Cerebellar nuclear complex (tissue), 1 donor: Measurements from ENCODE around the gene SLC47A2.

Source experiments
- DNase-seq, 2 experiments: peaks; one replicate each; lab custom pipeline; 2025; lab: John Stamatoyannopoulos, UW

The SLC47A2 gene

DNA sequence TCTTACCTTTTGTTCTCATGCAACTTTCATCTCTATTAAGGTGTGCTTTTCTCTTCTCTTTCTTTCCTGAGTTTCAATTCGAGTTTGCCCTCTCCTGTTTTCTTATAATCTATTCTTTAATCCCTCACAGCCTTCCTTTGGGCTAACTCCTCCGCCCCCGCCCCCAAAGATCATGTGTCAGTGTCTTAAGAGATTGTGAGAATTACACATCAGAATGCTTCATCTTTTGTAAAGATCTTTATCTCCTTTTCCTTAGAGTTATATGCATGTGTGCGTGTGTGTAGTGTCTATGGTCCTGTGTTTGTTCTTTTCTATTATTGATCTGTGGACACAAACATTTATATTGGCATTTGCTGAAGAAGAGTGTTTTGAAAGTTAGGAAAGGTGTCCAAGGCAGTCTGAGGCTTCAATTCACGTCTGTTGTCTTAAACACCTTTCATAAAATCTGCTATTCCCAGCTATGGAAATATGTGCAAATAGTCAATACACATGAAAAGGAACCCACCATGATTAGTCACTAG is 74.0 kb downstream of the SLC47A2 start:
- no peak for DNase-seq

GRCh38 chr17:19641687-19642372 is 74.6 kb downstream of the SLC47A2 start:
- no peak for DNase-seq

GRCh38 chr17:19631905-19632304 is 84.5 kb downstream of the SLC47A2 start:
- DNase-seq = no peak

DNA sequence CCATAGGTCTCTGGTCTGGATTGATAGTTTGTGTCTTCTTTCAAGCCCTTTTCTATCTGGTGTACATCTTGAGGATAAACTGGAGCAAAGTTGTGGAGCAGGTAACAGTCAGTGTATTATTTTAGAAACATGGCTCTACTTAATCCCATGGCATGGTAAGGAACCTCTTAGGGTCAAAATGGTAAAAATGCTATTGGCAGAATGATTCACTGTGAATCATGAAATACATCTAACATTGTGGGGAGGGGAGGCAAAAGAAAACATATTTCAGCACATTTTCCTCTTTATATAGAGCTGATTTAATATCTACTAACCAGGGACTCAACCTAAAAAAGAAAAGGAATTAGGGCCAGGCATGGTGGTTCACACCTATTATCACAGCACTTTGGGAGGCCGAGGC is 85.7 kb downstream of the SLC47A2 start:
- DNase-seq = no peak

GRCh38 chr17:19630035-19630434 is 86.3 kb downstream of the SLC47A2 start:
- DNase-seq = no peak

- no peak for DNase-seq
These were observed 86.9 kb downstream of the SLC47A2 start for GRCh38 chr17:19629449-19629848.
